C4-2B (cell line): ENCODE data around the gene PTPRM.

ENCODE experiments used
- CTCF ChIP-seq: fragments of 450-650 bp; conservative IDR thresholded peaks from 2 replicates; pipeline ENCODE4 v1.5.1; 2017; ENCODE audit warnings: mild to moderate bottlenecking
- ZFX ChIP-seq: fragments of 450-650 bp; IDR thresholded peaks from 2 replicates; pipeline ENCODE4 v1.6.1; 2017

GRCh38 chr18:8293184-8293583 lies 726.1 kb downstream of the PTPRM start:
- TF ChIP-seq CTCF (no peak), ZFX (no peak)
